ENCODE measurements around the gene ALDH1A2. TPM values are rescaled to one million over a fixed set of nuclear protein-coding genes. Genes with fewer than 3 reads are reported as not detected.
"Not testable (repeated sequence)": the region's sequence is repeated elsewhere in the genome, so short reads cannot be mapped to it uniquely, and the experiment has no call there.

Gene ALDH1A2
- total RNA-seq, 2 donors from 2014 or later = 38.7 to 47.8 TPM

- Histone ChIP-seq H3K4me1 (no peaks in the 10 kb centered on the region), H3K27ac (no peak overlapping the region), H3K36me3 (no peaks in the 10 kb centered on the region), H3K27me3 (no peaks in the 10 kb centered on the region), H3K9me3 (no peaks in the 10 kb centered on the region), H3K4me3 (no peak overlapping the region)
- DNase-seq (ENCODE audit: low spot score) = no peak
- TF ChIP-seq, protein P1, sequence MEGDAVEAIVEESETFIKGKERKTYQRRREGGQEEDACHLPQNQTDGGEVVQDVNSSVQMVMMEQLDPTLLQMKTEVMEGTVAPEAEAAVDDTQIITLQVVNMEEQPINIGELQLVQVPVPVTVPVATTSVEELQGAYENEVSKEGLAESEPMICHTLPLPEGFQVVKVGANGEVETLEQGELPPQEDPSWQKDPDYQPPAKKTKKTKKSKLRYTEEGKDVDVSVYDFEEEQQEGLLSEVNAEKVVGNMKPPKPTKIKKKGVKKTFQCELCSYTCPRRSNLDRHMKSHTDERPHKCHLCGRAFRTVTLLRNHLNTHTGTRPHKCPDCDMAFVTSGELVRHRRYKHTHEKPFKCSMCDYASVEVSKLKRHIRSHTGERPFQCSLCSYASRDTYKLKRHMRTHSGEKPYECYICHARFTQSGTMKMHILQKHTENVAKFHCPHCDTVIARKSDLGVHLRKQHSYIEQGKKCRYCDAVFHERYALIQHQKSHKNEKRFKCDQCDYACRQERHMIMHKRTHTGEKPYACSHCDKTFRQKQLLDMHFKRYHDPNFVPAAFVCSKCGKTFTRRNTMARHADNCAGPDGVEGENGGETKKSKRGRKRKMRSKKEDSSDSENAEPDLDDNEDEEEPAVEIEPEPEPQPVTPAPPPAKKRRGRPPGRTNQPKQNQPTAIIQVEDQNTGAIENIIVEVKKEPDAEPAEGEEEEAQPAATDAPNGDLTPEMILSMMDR (IDR thresholded peaks at IDR 0.05) = no peak
These were observed 21.0 kb upstream of the ALDH1A2 start for GRCh38 chr15:58086491-58086890.

DNA sequence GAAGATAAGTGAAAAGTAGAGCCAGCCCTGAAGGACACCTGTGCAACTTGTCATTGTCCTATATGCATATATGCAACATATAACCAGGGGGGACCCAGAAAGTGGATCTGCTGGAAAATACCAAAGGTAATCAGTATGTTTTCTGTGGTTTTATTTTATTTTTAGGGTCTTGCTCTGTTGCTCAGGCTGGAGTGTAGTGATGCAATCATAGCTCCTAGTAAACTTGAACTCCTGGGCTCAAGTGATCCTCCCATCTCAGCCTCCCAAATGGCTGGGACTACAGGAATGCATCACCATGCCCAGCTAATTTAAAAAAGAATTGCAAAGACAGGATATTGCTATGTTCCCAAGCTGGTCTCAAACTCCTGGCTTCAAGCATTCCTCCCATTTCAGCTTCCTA is 18.0 kb upstream of the ALDH1A2 start:
- no peaks in the 10 kb centered on the region for H3K9me3 ChIP-seq
- no peaks in the 10 kb centered on the region for H3K4me1 ChIP-seq
- no peaks in the 10 kb centered on the region for H3K27me3 ChIP-seq
- no peak for DNase-seq (ENCODE audit: low spot score)
- H3K36me3 ChIP-seq = no peaks in the 10 kb centered on the region
- no peak overlapping the region for H3K27ac ChIP-seq
- no peak overlapping the region for H3K4me3 ChIP-seq
- TF ChIP-seq, protein P1 (IDR thresholded peaks at IDR 0.05) = no peak

- Histone ChIP-seq H3K9me3 (no peaks in the 10 kb centered on the region), H3K27me3 (no peaks in the 10 kb centered on the region), H3K27ac (no peak overlapping the region), H3K4me3 (no peak overlapping the region), H3K4me1 (no peaks in the 10 kb centered on the region), H3K36me3 (no peaks in the 10 kb centered on the region)
- no peak for DNase-seq (ENCODE audit: low spot score)
- TF ChIP-seq, protein P1 (IDR thresholded peaks at IDR 0.05) = no peak
These were observed 16.4 kb upstream of the ALDH1A2 start for GRCh38 chr15:58081891-58082290.

DNA sequence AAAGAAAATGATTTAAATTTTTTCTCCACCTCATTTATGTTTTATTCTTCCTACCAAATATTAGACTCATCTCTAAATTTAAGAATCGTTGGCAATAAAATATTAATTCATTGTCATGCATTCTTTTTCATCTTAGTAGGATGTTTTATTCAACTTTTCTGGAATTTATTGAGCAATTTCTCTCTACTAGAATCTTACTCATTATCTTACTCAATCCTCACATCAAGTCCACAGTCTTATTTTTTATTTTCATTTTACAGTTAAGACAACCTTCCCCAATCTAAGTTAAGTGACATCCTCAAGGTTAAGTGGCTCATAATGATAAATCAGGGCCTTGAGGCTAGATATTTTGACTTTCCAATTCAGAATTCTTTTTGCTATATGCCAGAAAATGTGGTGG is 15.9 kb upstream of the ALDH1A2 start:
- TF ChIP-seq, protein P1 (IDR thresholded peaks at IDR 0.05) = no peak
- Histone ChIP-seq H3K9me3 (no peaks in the 10 kb centered on the region), H3K36me3 (no peaks in the 10 kb centered on the region), H3K27ac (no peak overlapping the region), H3K4me1 (no peaks in the 10 kb centered on the region), H3K27me3 (no peaks in the 10 kb centered on the region), H3K4me3 (no peak overlapping the region)
- no peak for DNase-seq (ENCODE audit: low spot score)

GRCh38 chr15:58080959-58081358 is 15.4 kb upstream of the ALDH1A2 start:
- H3K27me3 ChIP-seq; DNase-seq (ENCODE audit: low spot score); H3K4me3 ChIP-seq; H3K27ac ChIP-seq; H3K9me3 ChIP-seq; H3K36me3 ChIP-seq; H3K4me1 ChIP-seq: not testable (repeated sequence)

DNA sequence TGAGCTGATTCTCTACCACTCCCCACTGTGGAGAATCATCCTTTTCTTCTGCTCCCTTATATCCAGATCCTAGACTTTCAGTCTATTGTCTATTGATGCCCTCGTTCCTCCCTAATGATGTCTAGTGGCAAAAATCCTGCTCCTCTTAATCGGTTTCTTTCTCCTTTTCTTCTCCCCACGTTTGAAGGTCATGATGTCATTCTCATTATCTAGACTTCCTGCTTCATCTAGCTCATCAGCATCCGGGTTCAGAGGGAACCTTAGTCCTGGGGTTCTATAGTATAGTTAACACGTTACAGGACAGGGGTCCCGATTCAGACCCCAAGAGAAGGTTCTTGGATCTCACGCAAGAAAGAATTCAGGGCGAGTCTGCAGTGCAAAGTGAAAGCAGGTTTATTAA is 14.9 kb upstream of the ALDH1A2 start:
- Histone ChIP-seq H3K36me3 (no peaks in the 10 kb centered on the region), H3K9me3 (no peaks in the 10 kb centered on the region), H3K27me3 (no peaks in the 10 kb centered on the region), H3K27ac (no peak overlapping the region), H3K4me1 (no peaks in the 10 kb centered on the region), H3K4me3 (no peak overlapping the region)
- TF ChIP-seq, protein P1 (IDR thresholded peaks at IDR 0.05) = no peak
- DNase-seq (ENCODE audit: low spot score) = no peak
